ENCODE data around the gene RTN4R. TPM values are rescaled to one million over a fixed set of nuclear protein-coding genes. Genes with fewer than 3 reads are reported as not detected.
A peak's percentile ranks its signal among the peaks of the same experiment; 100 is the strongest.

Gene RTN4R
- total and polyA plus RNA-seq, 2 of the 13 experiments (the other 11 are each of a cell fraction or from before 2014, with no cell fraction given): 0.22 to 0.77 TPM

DNA sequence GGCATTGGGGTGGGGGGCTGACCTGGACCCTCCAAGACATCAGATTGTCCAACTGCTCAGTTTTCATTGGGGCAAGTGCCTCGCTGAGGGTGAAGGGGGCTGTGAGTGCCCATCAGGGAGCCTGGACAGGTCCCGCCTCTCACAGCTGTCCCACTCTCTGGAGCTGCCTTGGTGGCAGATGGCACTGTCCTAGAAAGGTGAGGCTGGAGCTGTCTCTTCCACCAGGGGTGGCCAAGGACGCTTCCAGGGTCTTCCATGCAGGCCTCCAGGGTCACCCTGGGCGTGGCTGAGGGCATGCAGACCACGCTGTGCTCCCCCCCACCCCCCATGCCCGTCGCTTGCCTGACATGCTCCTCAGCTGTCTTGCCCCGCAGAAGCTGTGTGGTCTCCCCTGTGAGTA is 63.8 kb downstream of the RTN4R start:
- H3K27ac ChIP-seq (ENCODE audit: extremely low read length, insufficient read depth, low read length): no peak overlapping the region
- DNase-seq (ENCODE audit: low spot score) (no peak), FAIRE-seq (no peak), ATAC-seq (no peak)
- no TSS peak for BruUV-seq (replicated peaks)
- H3K4me2 ChIP-seq (ENCODE audit: low read depth, low read length): peak overlapping the region; percentile 50
- in situ Hi-C loops (cut with HindIII; ENCODE audit: extremely low pct_ligation_motif_present, low pct_unique_long_range_greater_than_20kb): no loop called here
- POLR2A ChIA-PET: no interaction called here
- peaks cover 10 to 89% of the 10 kb centered on the region in 2 experiments; a peak in 4 of 5 replicates for H3K27me3 ChIP-seq (ENCODE audit: control insufficient read depth in 1 of 2, insufficient read depth in 2 of 2, low read length in 2 of 2)
- no peaks in the 10 kb centered on the region for H3K9me3 ChIP-seq (ENCODE audit: low read length)
- intact Hi-C loops (cut with micrococcal nuclease; ENCODE audit: unreplicated experiment): no loop called here
- peak overlapping the region in 1 of 3 experiments; percentile 29; a peak in 1 of 6 replicates for H3K4me3 ChIP-seq (replicated peaks in 1 of 3; ENCODE audit: insufficient read depth in 1 of 3, low read depth in 2 of 3, low read length in 3 of 3)
- H3K4me1 ChIP-seq (ENCODE audit: insufficient read depth, low read length): peaks cover 19% of the 10 kb centered on the region
- WGBS (ENCODE audit: low lambda C conversion rate): 11% methylated on average over 4 of the region's 8 CpGs
- H3K36me3 ChIP-seq (replicated peaks in 1 of 2; ENCODE audit: control insufficient read depth in 1 of 2, insufficient read depth in 2 of 2, low read length in 2 of 2): no peaks in the 10 kb centered on the region
- H3K79me2 ChIP-seq (ENCODE audit: insufficient read depth, low read length): no peaks in the 10 kb centered on the region
- no peak for TF ChIP-seq CBX1 (IDR thresholded peaks at IDR 0.05; ENCODE audit: low read depth)
- TF ChIP-seq RAD21 (CRISPR knock-in tag; IDR thresholded peaks at IDR 0.05): no peak
- TF ChIP-seq ZNF773 (CRISPR knock-in tag; IDR thresholded peaks at IDR 0.05; ENCODE audit: borderline replicate concordance): no peak
- no peak for TF ChIP-seq ZFP36L2 (CRISPR knock-in tag; IDR thresholded peaks at IDR 0.05)
- TF ChIP-seq ZKSCAN1 (IDR thresholded peaks at IDR 0.05; ENCODE audit: low read length): no peak
- no peak for TF ChIP-seq MBD4 (IDR thresholded peaks at IDR 0.05; ENCODE audit: borderline replicate concordance, low read length)
- TF ChIP-seq ZNF672 (CRISPR knock-in tag; IDR thresholded peaks at IDR 0.05): no peak
- TF ChIP-seq FOXJ3 (CRISPR knock-in tag; IDR thresholded peaks at IDR 0.05; ENCODE audit: borderline replicate concordance): no peak
- TF ChIP-seq, protein P1, sequence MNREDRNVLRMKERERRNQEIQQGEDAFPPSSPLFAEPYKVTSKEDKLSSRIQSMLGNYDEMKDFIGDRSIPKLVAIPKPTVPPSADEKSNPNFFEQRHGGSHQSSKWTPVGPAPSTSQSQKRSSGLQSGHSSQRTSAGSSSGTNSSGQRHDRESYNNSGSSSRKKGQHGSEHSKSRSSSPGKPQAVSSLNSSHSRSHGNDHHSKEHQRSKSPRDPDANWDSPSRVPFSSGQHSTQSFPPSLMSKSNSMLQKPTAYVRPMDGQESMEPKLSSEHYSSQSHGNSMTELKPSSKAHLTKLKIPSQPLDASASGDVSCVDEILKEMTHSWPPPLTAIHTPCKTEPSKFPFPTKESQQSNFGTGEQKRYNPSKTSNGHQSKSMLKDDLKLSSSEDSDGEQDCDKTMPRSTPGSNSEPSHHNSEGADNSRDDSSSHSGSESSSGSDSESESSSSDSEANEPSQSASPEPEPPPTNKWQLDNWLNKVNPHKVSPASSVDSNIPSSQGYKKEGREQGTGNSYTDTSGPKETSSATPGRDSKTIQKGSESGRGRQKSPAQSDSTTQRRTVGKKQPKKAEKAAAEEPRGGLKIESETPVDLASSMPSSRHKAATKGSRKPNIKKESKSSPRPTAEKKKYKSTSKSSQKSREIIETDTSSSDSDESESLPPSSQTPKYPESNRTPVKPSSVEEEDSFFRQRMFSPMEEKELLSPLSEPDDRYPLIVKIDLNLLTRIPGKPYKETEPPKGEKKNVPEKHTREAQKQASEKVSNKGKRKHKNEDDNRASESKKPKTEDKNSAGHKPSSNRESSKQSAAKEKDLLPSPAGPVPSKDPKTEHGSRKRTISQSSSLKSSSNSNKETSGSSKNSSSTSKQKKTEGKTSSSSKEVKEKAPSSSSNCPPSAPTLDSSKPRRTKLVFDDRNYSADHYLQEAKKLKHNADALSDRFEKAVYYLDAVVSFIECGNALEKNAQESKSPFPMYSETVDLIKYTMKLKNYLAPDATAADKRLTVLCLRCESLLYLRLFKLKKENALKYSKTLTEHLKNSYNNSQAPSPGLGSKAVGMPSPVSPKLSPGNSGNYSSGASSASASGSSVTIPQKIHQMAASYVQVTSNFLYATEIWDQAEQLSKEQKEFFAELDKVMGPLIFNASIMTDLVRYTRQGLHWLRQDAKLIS (CRISPR knock-in tag; IDR thresholded peaks at IDR 0.05): no peak
- TF ChIP-seq ZBTB21 (CRISPR knock-in tag; IDR thresholded peaks at IDR 0.05): no peak
- TF ChIP-seq ASH2L (IDR thresholded peaks at IDR 0.05; ENCODE audit: insufficient read length, low read depth, low read length): no peak
- TF ChIP-seq, protein P2, sequence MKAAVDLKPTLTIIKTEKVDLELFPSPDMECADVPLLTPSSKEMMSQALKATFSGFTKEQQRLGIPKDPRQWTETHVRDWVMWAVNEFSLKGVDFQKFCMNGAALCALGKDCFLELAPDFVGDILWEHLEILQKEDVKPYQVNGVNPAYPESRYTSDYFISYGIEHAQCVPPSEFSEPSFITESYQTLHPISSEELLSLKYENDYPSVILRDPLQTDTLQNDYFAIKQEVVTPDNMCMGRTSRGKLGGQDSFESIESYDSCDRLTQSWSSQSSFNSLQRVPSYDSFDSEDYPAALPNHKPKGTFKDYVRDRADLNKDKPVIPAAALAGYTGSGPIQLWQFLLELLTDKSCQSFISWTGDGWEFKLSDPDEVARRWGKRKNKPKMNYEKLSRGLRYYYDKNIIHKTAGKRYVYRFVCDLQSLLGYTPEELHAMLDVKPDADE (CRISPR knock-in tag; IDR thresholded peaks at IDR 0.05): no peak
- TF ChIP-seq TBX3 (IDR thresholded peaks at IDR 0.05; ENCODE audit: borderline replicate concordance): no peak
- TF ChIP-seq, protein P3, sequence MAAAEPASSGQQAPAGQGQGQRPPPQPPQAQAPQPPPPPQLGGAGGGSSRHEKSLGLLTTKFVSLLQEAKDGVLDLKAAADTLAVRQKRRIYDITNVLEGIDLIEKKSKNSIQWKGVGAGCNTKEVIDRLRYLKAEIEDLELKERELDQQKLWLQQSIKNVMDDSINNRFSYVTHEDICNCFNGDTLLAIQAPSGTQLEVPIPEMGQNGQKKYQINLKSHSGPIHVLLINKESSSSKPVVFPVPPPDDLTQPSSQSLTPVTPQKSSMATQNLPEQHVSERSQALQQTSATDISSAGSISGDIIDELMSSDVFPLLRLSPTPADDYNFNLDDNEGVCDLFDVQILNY (CRISPR knock-in tag; conservative IDR thresholded peaks at IDR 0.05): no peak
- TF ChIP-seq, protein P4, sequence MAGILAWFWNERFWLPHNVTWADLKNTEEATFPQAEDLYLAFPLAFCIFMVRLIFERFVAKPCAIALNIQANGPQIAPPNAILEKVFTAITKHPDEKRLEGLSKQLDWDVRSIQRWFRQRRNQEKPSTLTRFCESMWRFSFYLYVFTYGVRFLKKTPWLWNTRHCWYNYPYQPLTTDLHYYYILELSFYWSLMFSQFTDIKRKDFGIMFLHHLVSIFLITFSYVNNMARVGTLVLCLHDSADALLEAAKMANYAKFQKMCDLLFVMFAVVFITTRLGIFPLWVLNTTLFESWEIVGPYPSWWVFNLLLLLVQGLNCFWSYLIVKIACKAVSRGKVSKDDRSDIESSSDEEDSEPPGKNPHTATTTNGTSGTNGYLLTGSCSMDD (CRISPR knock-in tag; IDR thresholded peaks at IDR 0.05): no peak
- TF ChIP-seq RAD51 (IDR thresholded peaks at IDR 0.05; ENCODE audit: borderline replicate concordance): no peak
- no peak for TF ChIP-seq NR2F2 (IDR thresholded peaks at IDR 0.05; ENCODE audit: borderline replicate concordance, low read depth)
- no peak for TF ChIP-seq ZNF616 (CRISPR knock-in tag; IDR thresholded peaks at IDR 0.05; ENCODE audit: low read depth)
- TF ChIP-seq TP53 (CRISPR knock-in tag; conservative IDR thresholded peaks at IDR 0.05): no peak
- CTCF ChIA-PET (ENCODE audit: low intra/inter-chr PET ratio, low total read pairs): no interaction called here
- no peak overlapping the region for H2AFZ ChIP-seq (ENCODE audit: low read length)
- H3K9ac ChIP-seq (ENCODE audit: insufficient read depth, low read depth, low read length): no peak overlapping the region
- H4K20me1 ChIP-seq (ENCODE audit: insufficient read depth, low read length): no peaks in the 10 kb centered on the region

All from HepG2 (cell line).